GM12878 (cell line): ENCODE results near the gene METTL17. TPM values are rescaled to one million over a fixed set of nuclear protein-coding genes. Genes with fewer than 3 reads are reported as not detected.

Experiments
- ATAC-seq: fragments of 200-7000 bp; cut with Tn5 transposase; 3 replicates; pipeline ENCODE4 v1.9.1; 2020; ENCODE audit warnings: mild to moderate bottlenecking, moderate library complexity
- BruUV-seq: library from RNA; stranded (reverse); fragments of 400-500 nt; replicated peaks from 2 replicates; lab custom pipeline; 2021; lab: Mats Ljungman, UMichigan
- CTCF ChIA-PET: fragments of 300-600 bp; sonication (Branson Sonifier 250); formaldehyde crosslinking; extraction: SDS; loops from one replicate; lab custom pipeline; 2021; ENCODE audit warnings: inconsistent platforms; lab: Yijun Ruan, JAX
- POLR2A ChIA-PET: fragments of 350-600 bp; formaldehyde crosslinking; extraction: SDS; loops from one replicate; lab custom pipeline; 2021; ENCODE audit warnings: inconsistent platforms; lab: Charles Lee
- RAD21 ChIA-PET: fragments of 300-600 bp; sonication (Branson Sonifier 250); formaldehyde crosslinking; loops from one replicate; lab custom pipeline; 2023; ENCODE audit warnings: antibody characterized with exemption; ENCODE audit not compliant: unreplicated experiment; lab: Charles Lee
- SMC1A ChIA-PET: fragments of 300-600 bp; sonication (Branson Sonifier 250); formaldehyde crosslinking; loops from one replicate; lab custom pipeline; 2023; ENCODE audit not compliant: unreplicated experiment, uncharacterized antibody; lab: Charles Lee
- DNase-seq: peaks from one replicate; pipeline ENCODE4 v3.0.0-alpha.2; 2011; ENCODE audit warnings: low read depth, low spot score
- FAIRE-seq: peaks from 3 replicates; lab custom pipeline; 2011; peaks lifted over from hg19 to GRCh38; lab: Jason Lieb, UNC
- H2AFZ ChIP-seq: 2 replicates; pipeline ENCODE4 v1.6.0; 2011; ENCODE audit warnings: low read depth, low read length, control low read depth; ENCODE audit not compliant: control insufficient read depth
- H3K27ac ChIP-seq: 2 replicates; pipeline ENCODE4 v1.5.1; 2011; ENCODE audit warnings: control low read depth; ENCODE audit not compliant: control insufficient read depth, insufficient read depth
- H3K27me3 ChIP-seq, 2 experiments: replicated peaks in 1 of 2; 2 replicates each; pipeline versions ENCODE4 v1.6.0 to v1.6.1; 2011; ENCODE audit warnings: low read length in 1 of 2; ENCODE audit not compliant: control insufficient read depth in 2 of 2, insufficient read depth in 2 of 2
- H3K36me3 ChIP-seq, 2 experiments: 2 replicates each; pipeline ENCODE4 v1.5.1; 2011; ENCODE audit warnings: low read length in 1 of 2; ENCODE audit not compliant: control insufficient read depth in 2 of 2, insufficient read depth in 2 of 2
- H3K4me1 ChIP-seq: 2 replicates; pipeline ENCODE4 v1.6.1; 2011; ENCODE audit warnings: mild to moderate bottlenecking, low read length, moderate library complexity, mixed read lengths; ENCODE audit not compliant: control insufficient read depth, insufficient read depth
- H3K4me2 ChIP-seq: 2 replicates; pipeline ENCODE4 v1.6.0; 2011; ENCODE audit warnings: control low read depth; ENCODE audit not compliant: control insufficient read depth, insufficient read depth
- H3K4me3 ChIP-seq: fragments of 200-600 bp; sonication (generic); 2 replicates; pipeline ENCODE4 v1.5.1; 2016
- H3K79me2 ChIP-seq: 2 replicates; pipeline ENCODE4 v1.6.0; 2011; ENCODE audit warnings: low read length; ENCODE audit not compliant: control insufficient read depth, insufficient read depth
- H3K9ac ChIP-seq: 2 replicates; pipeline ENCODE4 v1.8.0; 2011; ENCODE audit warnings: low read length, control low read depth, mixed read lengths; ENCODE audit not compliant: control insufficient read depth, insufficient read depth
- H3K9me3 ChIP-seq: replicated peaks from 3 replicates; pipeline ENCODE4 v1.5.1; 2011; ENCODE audit warnings: mild to moderate bottlenecking, low read length; ENCODE audit not compliant: control insufficient read depth, insufficient read depth
- H4K20me1 ChIP-seq: 2 replicates; pipeline ENCODE4 v1.6.0; 2011; ENCODE audit not compliant: control insufficient read depth, insufficient read depth
- EED ChIP-seq: sonication (generic); IDR thresholded peaks from 2 replicates; pipeline ENCODE4 v1.6.1; 2016; ENCODE audit warnings: antibody characterized with exemption, low read depth
- GATAD2B ChIP-seq: fragments of 450-650 bp; conservative IDR thresholded peaks from 2 replicates; pipeline ENCODE4 v1.6.1; 2017; ENCODE audit warnings: low read depth, mild to moderate bottlenecking, moderate library complexity
- HDAC6 ChIP-seq: fragments of 200-600 bp; sonication (generic); IDR thresholded peaks from one replicate; pipeline ENCODE4 v1.8.0; 2017; ENCODE audit warnings: antibody characterized with exemption; ENCODE audit not compliant: unreplicated experiment
- KAT2A ChIP-seq: conservative IDR thresholded peaks from 2 replicates; pipeline ENCODE4 v1.6.1; 2011; ENCODE audit warnings: low read depth, low read length; ENCODE audit not compliant: control insufficient read depth
- PML ChIP-seq: IDR thresholded peaks from 2 replicates; pipeline ENCODE4 v1.6.1; 2012; ENCODE audit warnings: low read length, inconsistent platforms
- RFX5 ChIP-seq: IDR thresholded peaks from 2 replicates; pipeline ENCODE4 v1.6.1; 2011; ENCODE audit warnings: low read depth, low read length, improper control_type of control experiment
- TAF1 ChIP-seq: IDR thresholded peaks from 2 replicates; pipeline ENCODE4 v1.6.1; 2011; ENCODE audit warnings: mild to moderate bottlenecking, low read depth, low read length, borderline replicate concordance
- ZNF217 ChIP-seq: fragments of 450-650 bp; IDR thresholded peaks from 2 replicates; pipeline ENCODE4 v1.6.1; 2017; ENCODE audit warnings: antibody characterized with exemption, mild to moderate bottlenecking
- ZNF384 ChIP-seq: IDR thresholded peaks from 2 replicates; pipeline ENCODE4 v1.6.1; 2012; ENCODE audit warnings: low read depth, mild to moderate bottlenecking, low read length, improper control_type of control experiment, borderline replicate concordance
- WGBS: methylation state at CpG from one replicate; pipeline ENCODE4 v1.1.6; 2016; ENCODE audit warnings: low lambda C conversion rate; ENCODE audit not compliant: insufficient replicate concordance, insufficient coverage; ENCODE audit errors: missing lambda C conversion rate; 5-methylcytosine and 5-hydroxymethylcytosine counted together
- in situ Hi-C: fragments of 300-500 bp; cut with MboI; formaldehyde crosslinking; loops from 9 replicates; pipeline ENCODE4 v1.14.3; 2018; ENCODE audit warnings: mixed read lengths
- intact Hi-C: fragments of 100-400 bp; cut with micrococcal nuclease; formaldehyde crosslinking; loops from one replicate; pipeline ENCODE4 v1.14.2; 2022; ENCODE audit not compliant: unreplicated experiment
- polyA plus RNA-seq, 11 experiments: library from polyadenylated mRNA; depleted of rRNA in 4 of 11; unstranded in 6 of 11; stranded (reverse) in 5 of 11; fragments of >200 nt; fragmentation: Nextera tagmentation in 4 of 11; fragmentation: Illumina TruSeq in 1 of 11; extraction: Ambion mirVana in 4 of 11; extraction: Trizol in 1 of 11; gene quantifications; 1 replicate in 1 of 11; 2 replicates in 10 of 11; pipeline versions ENCODE4 v1.2.1 to v1.2.3, GENCODE V29; 2011 to 2016; ENCODE audit warnings: inconsistent platforms in 2 of 11, missing spikeins in 2 of 11, low read depth in 1 of 11
- total RNA-seq, 4 experiments: library from RNA; depleted of rRNA in 3 of 4; stranded (reverse); fragments of >200 nt in 3 of 4; fragmentation: Illumina TruSeq in 1 of 4; extraction: Trizol in 1 of 4; gene quantifications; 2 replicates each; pipeline versions ENCODE4 v1.2.1 to v1.2.3, GENCODE V29; 2013 to 2021
- TF ChIP-seq, protein P1 (sequence below), 3 experiments: IDR thresholded peaks in 2 of 3; conservative IDR thresholded peaks in 1 of 3; 2 replicates each; pipeline ENCODE4 v1.5.1; 2011; ENCODE audit warnings: low read depth in 3 of 3, low read length in 3 of 3, mild to moderate bottlenecking in 3 of 3, control low read depth in 2 of 3, moderate library complexity in 2 of 3, inconsistent platforms in 1 of 3, mixed read lengths in 1 of 3; ENCODE audit not compliant: control insufficient read depth in 2 of 3, insufficient read depth in 1 of 3; ENCODE audit errors: extremely low read depth in 1 of 3
- TF ChIP-seq, protein P2 (sequence below): fragments of 450-650 bp; IDR thresholded peaks from 2 replicates; pipeline ENCODE4 v1.6.1; 2016; ENCODE audit warnings: mild to moderate bottlenecking
- TF ChIP-seq, protein P3 (sequence below): fragments of 450-650 bp; IDR thresholded peaks from 2 replicates; pipeline ENCODE4 v1.6.1; 2017; ENCODE audit warnings: mild to moderate bottlenecking

Gene METTL17
- total and polyA plus RNA-seq, 10 of the 15 experiments (the other 5 are each of a cell fraction or from before 2014, with no cell fraction given): 70.4 to 130 (median 97.5) TPM

GRCh38 chr14:20997115-20997514 is 7.3 kb downstream of the METTL17 start:
- Histone ChIP-seq H3K27me3 (no peaks in the 10 kb centered on the region), H4K20me1 (no peaks in the 10 kb centered on the region), H3K4me3 (no peak overlapping the region), H3K9ac (no peak overlapping the region), H3K79me2 (no peaks in the 10 kb centered on the region), H2AFZ (no peak overlapping the region), H3K9me3 (no peaks in the 10 kb centered on the region), H3K36me3 (peaks cover 5 to 15% of the 10 kb centered on the region in 2 experiments), H3K4me2 (no peak overlapping the region), H3K27ac (no peak overlapping the region), H3K4me1 (no peaks in the 10 kb centered on the region)
- in situ Hi-C loops (no loop called here), intact Hi-C loops (no loop called here)
- POLR2A ChIA-PET: interaction anchor here (0.6 kb wide), 1 partner anchor 23 kb away, joined by 5 read pairs; no protein-coding TSS in a partner anchor
- FAIRE-seq (no peak), DNase-seq (no peak), ATAC-seq (no peak)
- WGBS: 76% methylated on average over 3 of the region's 4 CpGs
- CTCF ChIA-PET: interaction anchor here (0.8 to 2.2 kb wide), 5 partner anchors 8 to 108 kb away, joined by 3 to 17 read pairs (median 3); no protein-coding TSS in a partner anchor
- RAD21 ChIA-PET: no interaction called here
- no TSS peak for BruUV-seq
- SMC1A ChIA-PET: interaction anchor here (0.6 kb wide), 1 partner anchor 251 kb away, joined by 4 read pairs; no protein-coding TSS in a partner anchor
- TF ChIP-seq, protein P1, sequence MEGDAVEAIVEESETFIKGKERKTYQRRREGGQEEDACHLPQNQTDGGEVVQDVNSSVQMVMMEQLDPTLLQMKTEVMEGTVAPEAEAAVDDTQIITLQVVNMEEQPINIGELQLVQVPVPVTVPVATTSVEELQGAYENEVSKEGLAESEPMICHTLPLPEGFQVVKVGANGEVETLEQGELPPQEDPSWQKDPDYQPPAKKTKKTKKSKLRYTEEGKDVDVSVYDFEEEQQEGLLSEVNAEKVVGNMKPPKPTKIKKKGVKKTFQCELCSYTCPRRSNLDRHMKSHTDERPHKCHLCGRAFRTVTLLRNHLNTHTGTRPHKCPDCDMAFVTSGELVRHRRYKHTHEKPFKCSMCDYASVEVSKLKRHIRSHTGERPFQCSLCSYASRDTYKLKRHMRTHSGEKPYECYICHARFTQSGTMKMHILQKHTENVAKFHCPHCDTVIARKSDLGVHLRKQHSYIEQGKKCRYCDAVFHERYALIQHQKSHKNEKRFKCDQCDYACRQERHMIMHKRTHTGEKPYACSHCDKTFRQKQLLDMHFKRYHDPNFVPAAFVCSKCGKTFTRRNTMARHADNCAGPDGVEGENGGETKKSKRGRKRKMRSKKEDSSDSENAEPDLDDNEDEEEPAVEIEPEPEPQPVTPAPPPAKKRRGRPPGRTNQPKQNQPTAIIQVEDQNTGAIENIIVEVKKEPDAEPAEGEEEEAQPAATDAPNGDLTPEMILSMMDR (IDR thresholded peaks at IDR 0.05 in 2 of 3, conservative IDR thresholded peaks at IDR 0.05 in 1 of 3; ENCODE audit: control insufficient read depth in 2 of 3, extremely low read depth in 1 of 3, insufficient read depth in 1 of 3, low read depth in 3 of 3, low read length in 3 of 3): no peak
- TF ChIP-seq KAT2A: no peak
- no peak for TF ChIP-seq ZNF217

- DNase-seq: no peak
- no TSS peak for BruUV-seq
- ChIA-PET RAD21 (no interaction called here), SMC1A (interaction anchor here (0.6 kb wide), 1 partner anchor 250 kb away, joined by 4 read pairs; no protein-coding TSS in a partner anchor), CTCF (interaction anchor here (0.7 to 2.2 kb wide), 7 partner anchors 8 to 107 kb away, joined by 3 to 17 read pairs (median 3); no protein-coding TSS in a partner anchor), POLR2A (interaction anchor here (0.6 kb wide), 1 partner anchor 24 kb away, joined by 5 read pairs; no protein-coding TSS in a partner anchor)
- peaks cover 5 to 15% of the 10 kb centered on the region in 2 experiments for H3K36me3 ChIP-seq
- H4K20me1 ChIP-seq: no peaks in the 10 kb centered on the region
- H3K9ac ChIP-seq: no peak overlapping the region
- H3K27ac ChIP-seq: no peak overlapping the region
- H2AFZ ChIP-seq: no peak overlapping the region
- 85% methylated on average over 6 of the region's 6 CpGs for WGBS
- intact Hi-C loops: no loop called here
- in situ Hi-C loops: no loop called here
- H3K4me2 ChIP-seq: no peak overlapping the region
- no peaks in the 10 kb centered on the region for H3K9me3 ChIP-seq
- FAIRE-seq: no peak
- no peak for ATAC-seq
- H3K4me1 ChIP-seq: no peaks in the 10 kb centered on the region
- H3K4me3 ChIP-seq: no peak overlapping the region
- H3K27me3 ChIP-seq: no peaks in the 10 kb centered on the region
- no peaks in the 10 kb centered on the region for H3K79me2 ChIP-seq
- TF ChIP-seq HDAC6 (no peak), GATAD2B (no peak), TAF1 (no peak), ZNF384 (no peak), RFX5 (no peak), PML (no peak), EED (no peak)
- TF ChIP-seq, protein P2, sequence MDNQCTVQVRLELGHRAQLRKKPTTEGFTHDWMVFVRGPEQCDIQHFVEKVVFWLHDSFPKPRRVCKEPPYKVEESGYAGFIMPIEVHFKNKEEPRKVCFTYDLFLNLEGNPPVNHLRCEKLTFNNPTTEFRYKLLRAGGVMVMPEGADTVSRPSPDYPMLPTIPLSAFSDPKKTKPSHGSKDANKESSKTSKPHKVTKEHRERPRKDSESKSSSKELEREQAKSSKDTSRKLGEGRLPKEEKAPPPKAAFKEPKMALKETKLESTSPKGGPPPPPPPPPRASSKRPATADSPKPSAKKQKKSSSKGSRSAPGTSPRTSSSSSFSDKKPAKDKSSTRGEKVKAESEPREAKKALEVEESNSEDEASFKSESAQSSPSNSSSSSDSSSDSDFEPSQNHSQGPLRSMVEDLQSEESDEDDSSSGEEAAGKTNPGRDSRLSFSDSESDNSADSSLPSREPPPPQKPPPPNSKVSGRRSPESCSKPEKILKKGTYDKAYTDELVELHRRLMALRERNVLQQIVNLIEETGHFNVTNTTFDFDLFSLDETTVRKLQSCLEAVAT: no peak
- TF ChIP-seq, protein P3, sequence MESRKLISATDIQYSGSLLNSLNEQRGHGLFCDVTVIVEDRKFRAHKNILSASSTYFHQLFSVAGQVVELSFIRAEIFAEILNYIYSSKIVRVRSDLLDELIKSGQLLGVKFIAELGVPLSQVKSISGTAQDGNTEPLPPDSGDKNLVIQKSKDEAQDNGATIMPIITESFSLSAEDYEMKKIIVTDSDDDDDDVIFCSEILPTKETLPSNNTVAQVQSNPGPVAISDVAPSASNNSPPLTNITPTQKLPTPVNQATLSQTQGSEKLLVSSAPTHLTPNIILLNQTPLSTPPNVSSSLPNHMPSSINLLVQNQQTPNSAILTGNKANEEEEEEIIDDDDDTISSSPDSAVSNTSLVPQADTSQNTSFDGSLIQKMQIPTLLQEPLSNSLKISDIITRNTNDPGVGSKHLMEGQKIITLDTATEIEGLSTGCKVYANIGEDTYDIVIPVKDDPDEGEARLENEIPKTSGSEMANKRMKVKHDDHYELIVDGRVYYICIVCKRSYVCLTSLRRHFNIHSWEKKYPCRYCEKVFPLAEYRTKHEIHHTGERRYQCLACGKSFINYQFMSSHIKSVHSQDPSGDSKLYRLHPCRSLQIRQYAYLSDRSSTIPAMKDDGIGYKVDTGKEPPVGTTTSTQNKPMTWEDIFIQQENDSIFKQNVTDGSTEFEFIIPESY: no peak
These were observed 7.8 kb downstream of the METTL17 start for GRCh38 chr14:20997564-20997963.
